AG09319 (cell line): ENCODE results near the gene LRRFIP2.

Source experiments
- DNase-seq: peaks from one replicate; pipeline ENCODE4 v3.0.0-alpha.2; 2010; ENCODE audit warnings: low read depth; ENCODE audit errors: extremely low read depth
- TF ChIP-seq, protein P1 (sequence below): IDR thresholded peaks from 2 replicates; pipeline ENCODE4 v1.5.1; 2011; ENCODE audit warnings: low read depth, mild to moderate bottlenecking, inconsistent platforms, low read length, moderate library complexity

LRRFIP2 gene

DNA sequence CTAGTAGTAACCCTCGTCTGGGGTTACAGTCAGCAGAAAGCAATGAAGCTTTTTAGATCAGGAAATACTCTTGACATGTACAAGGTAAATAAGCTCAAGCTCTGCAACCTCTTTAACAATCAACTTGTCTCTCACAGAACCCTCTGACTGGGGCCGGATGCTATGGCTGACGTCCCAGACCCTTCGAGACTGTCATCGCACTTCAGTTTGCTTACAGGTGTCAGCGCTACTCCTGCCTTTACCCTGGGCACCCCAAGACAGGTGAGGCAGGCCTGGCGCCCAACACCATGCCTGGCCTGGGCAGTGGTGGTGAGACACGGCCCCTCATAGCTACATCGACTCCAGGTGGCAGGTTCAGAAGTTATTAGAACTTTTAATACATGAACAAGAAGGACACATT is 30.6 kb downstream of the LRRFIP2 start:
- no peak for DNase-seq
- TF ChIP-seq, protein P1, sequence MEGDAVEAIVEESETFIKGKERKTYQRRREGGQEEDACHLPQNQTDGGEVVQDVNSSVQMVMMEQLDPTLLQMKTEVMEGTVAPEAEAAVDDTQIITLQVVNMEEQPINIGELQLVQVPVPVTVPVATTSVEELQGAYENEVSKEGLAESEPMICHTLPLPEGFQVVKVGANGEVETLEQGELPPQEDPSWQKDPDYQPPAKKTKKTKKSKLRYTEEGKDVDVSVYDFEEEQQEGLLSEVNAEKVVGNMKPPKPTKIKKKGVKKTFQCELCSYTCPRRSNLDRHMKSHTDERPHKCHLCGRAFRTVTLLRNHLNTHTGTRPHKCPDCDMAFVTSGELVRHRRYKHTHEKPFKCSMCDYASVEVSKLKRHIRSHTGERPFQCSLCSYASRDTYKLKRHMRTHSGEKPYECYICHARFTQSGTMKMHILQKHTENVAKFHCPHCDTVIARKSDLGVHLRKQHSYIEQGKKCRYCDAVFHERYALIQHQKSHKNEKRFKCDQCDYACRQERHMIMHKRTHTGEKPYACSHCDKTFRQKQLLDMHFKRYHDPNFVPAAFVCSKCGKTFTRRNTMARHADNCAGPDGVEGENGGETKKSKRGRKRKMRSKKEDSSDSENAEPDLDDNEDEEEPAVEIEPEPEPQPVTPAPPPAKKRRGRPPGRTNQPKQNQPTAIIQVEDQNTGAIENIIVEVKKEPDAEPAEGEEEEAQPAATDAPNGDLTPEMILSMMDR = no peak

DNA sequence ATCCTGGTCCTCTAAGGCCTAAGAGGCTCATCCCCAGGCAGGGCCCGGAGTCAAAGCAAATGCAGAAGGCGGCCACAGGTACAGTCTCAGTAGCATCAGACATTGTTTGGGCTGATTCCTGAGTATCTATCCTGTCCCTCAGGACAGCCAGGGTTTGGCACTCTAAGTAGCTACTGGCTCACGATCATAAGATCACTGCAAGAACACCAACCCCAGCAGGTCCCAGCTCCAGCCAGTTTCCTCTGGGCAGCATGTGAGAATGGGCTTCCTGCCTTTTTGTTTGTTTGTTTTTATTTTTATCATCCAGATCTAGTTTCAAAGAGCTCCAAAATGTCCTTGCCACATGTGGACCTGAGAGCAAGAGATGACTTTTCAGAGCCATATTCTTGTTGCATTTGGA is 32.7 kb downstream of the LRRFIP2 start:
- no peak for DNase-seq
- TF ChIP-seq, protein P1 = no peak

DNA sequence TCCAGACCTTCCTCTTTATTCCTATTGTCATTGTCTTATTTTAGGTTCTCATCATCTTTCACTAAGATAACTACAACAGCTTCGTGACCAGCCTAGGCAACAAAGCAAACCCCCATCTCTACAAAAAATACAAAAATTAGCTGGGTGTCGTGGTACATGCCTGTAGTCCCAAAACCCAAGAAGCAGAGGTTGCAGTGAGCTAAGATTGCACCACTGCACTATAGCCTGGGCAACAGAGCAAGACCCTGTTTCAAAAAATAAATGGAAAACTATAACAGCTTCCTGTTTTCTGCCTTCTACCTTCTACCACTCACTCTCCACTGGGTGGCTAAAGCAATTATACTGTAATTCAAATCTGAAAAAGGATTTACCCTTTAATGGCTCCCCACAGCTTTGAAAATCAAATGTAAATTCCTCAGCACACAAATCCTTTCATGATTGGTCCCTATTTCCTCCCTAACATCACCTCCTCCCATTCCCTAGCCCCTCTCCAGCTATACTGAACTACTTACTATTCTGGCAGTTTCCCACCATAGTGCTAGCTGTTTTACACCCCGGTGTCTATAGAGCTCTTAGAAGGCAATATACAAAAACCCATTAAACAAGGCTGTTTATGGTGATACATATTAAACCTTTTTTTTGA is 33.4 kb downstream of the LRRFIP2 start:
- TF ChIP-seq, protein P1 = no peak
- DNase-seq = no peak

DNA sequence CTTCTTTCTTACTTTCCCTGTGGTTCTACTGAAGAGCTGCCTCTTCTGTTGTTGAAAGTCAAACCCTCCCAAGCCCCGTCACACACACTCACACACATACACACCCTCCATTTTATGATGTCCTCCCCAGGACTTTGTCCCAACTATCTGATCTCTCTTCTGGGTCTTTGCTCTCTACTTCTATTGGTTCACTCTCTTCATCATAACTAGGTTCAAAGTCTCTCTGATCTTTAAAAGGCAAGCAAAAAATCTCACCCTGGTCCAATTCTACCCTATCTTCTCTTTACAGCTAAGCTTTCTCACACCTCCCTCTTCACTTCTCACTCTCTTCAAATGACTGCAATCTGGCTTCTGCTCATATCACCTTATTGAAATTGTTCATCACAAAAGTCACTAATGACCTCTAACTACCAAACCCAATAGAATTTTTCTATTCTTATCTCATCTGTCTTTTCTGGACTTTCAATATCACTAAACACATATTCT is 34.8 kb downstream of the LRRFIP2 start:
- no peak for DNase-seq
- TF ChIP-seq, protein P1 = no peak

DNA sequence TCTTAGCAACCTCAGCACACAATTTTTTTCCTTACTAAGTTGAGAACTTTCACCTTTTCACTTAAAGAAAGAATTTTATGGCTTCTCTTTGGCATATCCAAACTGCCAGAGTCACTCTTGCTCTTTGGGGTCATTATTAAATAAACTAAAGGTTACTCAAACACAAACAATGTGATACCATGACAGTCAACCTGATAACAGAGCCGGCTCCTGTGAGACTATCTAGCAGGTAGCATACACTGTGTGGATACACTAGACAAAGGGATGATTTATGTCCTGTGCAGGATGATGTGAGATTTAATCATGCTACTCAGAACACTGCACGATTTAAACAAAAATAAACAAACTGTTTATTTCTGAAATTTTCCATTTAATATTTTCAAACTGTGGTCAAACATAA is 35.6 kb downstream of the LRRFIP2 start:
- no peak for DNase-seq
- TF ChIP-seq, protein P1 = no peak

DNA sequence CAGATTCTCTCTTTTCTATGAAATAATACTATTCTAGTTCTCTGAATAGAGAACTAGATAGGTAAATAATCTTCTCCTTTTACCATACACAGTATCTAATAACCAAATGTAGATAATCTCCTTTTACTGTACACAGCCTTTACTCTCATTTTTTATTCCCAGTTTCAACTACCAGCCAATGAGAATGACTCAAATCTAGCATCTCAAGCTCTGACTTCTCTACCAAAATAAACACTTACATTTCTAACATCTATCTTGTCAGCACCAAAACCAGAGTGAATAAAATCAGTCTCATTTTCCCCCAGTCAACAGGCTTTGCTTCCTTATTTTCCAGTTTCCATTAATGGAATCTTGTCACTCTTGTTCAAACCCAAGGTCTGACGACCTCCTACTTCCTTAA is 36.9 kb downstream of the LRRFIP2 start:
- no peak for DNase-seq
- TF ChIP-seq, protein P1 = no peak

DNA sequence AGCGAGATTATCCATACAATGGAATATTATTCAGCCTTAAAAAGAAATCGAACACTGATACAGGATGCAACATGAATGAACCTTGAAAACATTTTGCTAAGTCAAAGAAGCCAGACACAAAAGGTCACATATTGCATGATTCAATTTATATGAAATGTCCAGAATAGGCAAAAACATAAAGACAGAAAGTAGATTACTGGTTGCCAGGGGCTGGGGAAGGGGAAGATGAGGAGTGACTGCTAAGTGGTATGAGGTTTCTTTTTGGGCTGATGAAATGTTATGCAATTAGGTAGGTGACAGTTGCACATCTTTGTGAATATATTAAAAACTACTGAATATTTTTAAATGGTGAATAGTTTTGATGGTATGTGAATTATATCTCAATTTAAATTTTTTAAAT is 38.3 kb downstream of the LRRFIP2 start:
- no peak for DNase-seq
- TF ChIP-seq, protein P1 = no peak
